Subcutaneous preadipocyte (primary cell): ENCODE measurements around the gene PCDHGA8. TPM values are rescaled to one million over a fixed set of nuclear protein-coding genes. Genes with fewer than 3 reads are reported as not detected.

Experiments
- total RNA-seq: library from RNA; depleted of rRNA; stranded (reverse); fragments of >200 nt; gene quantifications from 2 replicates; pipeline ENCODE4 v1.2.3, GENCODE V29; 2012

The PCDHGA8 gene
- total RNA-seq, 1 donor, result 1.5 TPM

GRCh38 chr5:141417494-141418172, 25.2 kb downstream of the PCDHGA8 start, which contains the start of gene PCDHGB7:
TSS of gene PCDHGB7 (plus strand) at chr5:141417677. CDS start at chr5:141417860, 183 bp downstream.

GRCh38 chr5:141420855-141421488, 28.5 kb downstream of the PCDHGA8 start, which contains the start of gene PCDHGA11:
TSS of gene PCDHGA11 (plus strand) at chr5:141421051. CDS start at chr5:141421228, 177 bp downstream.

GRCh38 chr5:141430332-141431113, 38.1 kb downstream of the PCDHGA8 start, which contains the start of gene PCDHGA12:
TSS of gene PCDHGA12 (plus strand) at chr5:141430507. CDS start at chr5:141430760, 253 bp downstream.

Other genes starting within 250 kb of the PCDHGA8 start
- under 0.01 TPM in 2 replicates for gene PCDHB6, start 242.6 kb upstream of the PCDHGA8 start, total RNA-seq
- gene PCDHB7, start 220.0 kb upstream of the PCDHGA8 start, total RNA-seq, result 0.37 TPM in 1 of 2 replicates, not detected in the other
- gene PCDHB8, start 214.8 kb upstream of the PCDHGA8 start, total RNA-seq, result under 0.01 TPM in 2 replicates
- 0.20 and 0.37 TPM in 2 replicates for gene PCDHB16, start 210.2 kb upstream of the PCDHGA8 start, total RNA-seq
- gene PCDHB9, start 205.5 kb upstream of the PCDHGA8 start, total RNA-seq, result under 0.01 TPM in 2 replicates
- under 0.01 TPM in 2 replicates for gene PCDHB10, start 200.3 kb upstream of the PCDHGA8 start, total RNA-seq
- 0.37 TPM in 1 of 2 replicates, not detected in the other for gene PCDHB11, start 193.0 kb upstream of the PCDHGA8 start, total RNA-seq
- gene PCDHB12, start 183.9 kb upstream of the PCDHGA8 start, total RNA-seq, result not detected in 2 replicates
- gene PCDHB13, start 178.7 kb upstream of the PCDHGA8 start, total RNA-seq, result under 0.01 TPM in 2 replicates
- gene PCDHB14, start 169.3 kb upstream of the PCDHGA8 start, total RNA-seq, result under 0.01 and 0.20 TPM in 2 replicates
- gene PCDHB15, start 147.2 kb upstream of the PCDHGA8 start, total RNA-seq, result under 0.01 TPM in 1 of 2 replicates, not detected in the other
- 0.37 and 0.39 TPM in 2 replicates for gene SLC25A2, start 88.6 kb upstream of the PCDHGA8 start, total RNA-seq
- gene TAF7, start 71.8 kb upstream of the PCDHGA8 start, total RNA-seq, result 33.1 and 40.5 TPM in 2 replicates
- gene PCDHGA1, start 62.1 kb upstream of the PCDHGA8 start, total RNA-seq, result 0.37 and 0.59 TPM in 2 replicates
- 1.4 and 1.5 TPM in 2 replicates for gene PCDHGA2, start 53.9 kb upstream of the PCDHGA8 start, total RNA-seq
- 0.73 and 1.2 TPM in 2 replicates for gene PCDHGA3, start 48.8 kb upstream of the PCDHGA8 start, total RNA-seq
- gene PCDHGB1, start 42.5 kb upstream of the PCDHGA8 start, total RNA-seq, result 0.73 and 1.2 TPM in 2 replicates
- gene PCDHGA4, start 37.6 kb upstream of the PCDHGA8 start, total RNA-seq, result 1.5 and 3.5 TPM in 2 replicates
- gene PCDHGB2, start 32.6 kb upstream of the PCDHGA8 start, total RNA-seq, result 1.1 and 2.0 TPM in 2 replicates
- gene PCDHGA5, start 28.5 kb upstream of the PCDHGA8 start, total RNA-seq, result 0.73 and 1.2 TPM in 2 replicates
- gene PCDHGB3, start 22.4 kb upstream of the PCDHGA8 start, total RNA-seq, result 2.2 and 2.9 TPM in 2 replicates
- gene PCDHGA6, start 18.7 kb upstream of the PCDHGA8 start, total RNA-seq, result 2.2 and 2.9 TPM in 2 replicates
- gene PCDHGA7, start 9.9 kb upstream of the PCDHGA8 start, total RNA-seq, result 1.8 and 2.5 TPM in 2 replicates
- 5.9 and 8.8 TPM in 2 replicates for gene PCDHGB4, start 4.9 kb upstream of the PCDHGA8 start, total RNA-seq
- 8.8 and 12.1 TPM in 2 replicates for gene PCDHGB5, start 5.3 kb downstream of the PCDHGA8 start, total RNA-seq
- 2.9 and 4.3 TPM in 2 replicates for gene PCDHGA9, start 10.1 kb downstream of the PCDHGA8 start, total RNA-seq
- 2.5 and 2.6 TPM in 2 replicates for gene PCDHGB6, start 15.4 kb downstream of the PCDHGA8 start, total RNA-seq
- gene PCDHGA10, start 20.4 kb downstream of the PCDHGA8 start, total RNA-seq, result 6.8 and 7.7 TPM in 2 replicates
- 5.9 and 6.6 TPM in 2 replicates for gene PCDHGB7, start 25.0 kb downstream of the PCDHGA8 start, total RNA-seq
- gene PCDHGA11, start 28.4 kb downstream of the PCDHGA8 start, total RNA-seq, result 11.8 and 13.9 TPM in 2 replicates
- 19.2 and 22.4 TPM in 2 replicates for gene PCDHGA12, start 37.9 kb downstream of the PCDHGA8 start, total RNA-seq
- gene PCDHGC3, start 83.3 kb downstream of the PCDHGA8 start, total RNA-seq, result 50.2 and 61.0 TPM in 2 replicates
- 2.2 and 2.7 TPM in 2 replicates for gene PCDHGC4, start 92.4 kb downstream of the PCDHGA8 start, total RNA-seq
- 2.2 and 2.9 TPM in 2 replicates for gene PCDHGC5, start 96.4 kb downstream of the PCDHGA8 start, total RNA-seq
- 19.1 and 34.8 TPM in 2 replicates for gene DIAPH1, start 226.4 kb downstream of the PCDHGA8 start, total RNA-seq
- 42.3 and 55.7 TPM in 2 replicates for gene HDAC3, start 244.2 kb downstream of the PCDHGA8 start, total RNA-seq
- 2.9 and 3.3 TPM in 2 replicates for gene RELL2, start 244.4 kb downstream of the PCDHGA8 start, total RNA-seq